Cardiac ventricle fibroblast (primary cell): ENCODE data around the gene KLC3. TPM values are rescaled to one million over a fixed set of nuclear protein-coding genes. Genes with fewer than 3 reads are reported as not detected.

Source experiments
- total RNA-seq: library from RNA; depleted of rRNA; stranded (reverse); fragments of >200 nt; gene quantifications from 2 replicates; pipeline ENCODE4 v1.2.3, GENCODE V29; 2015

KLC3 gene
- not detected in 2 replicates for total RNA-seq

DNA sequence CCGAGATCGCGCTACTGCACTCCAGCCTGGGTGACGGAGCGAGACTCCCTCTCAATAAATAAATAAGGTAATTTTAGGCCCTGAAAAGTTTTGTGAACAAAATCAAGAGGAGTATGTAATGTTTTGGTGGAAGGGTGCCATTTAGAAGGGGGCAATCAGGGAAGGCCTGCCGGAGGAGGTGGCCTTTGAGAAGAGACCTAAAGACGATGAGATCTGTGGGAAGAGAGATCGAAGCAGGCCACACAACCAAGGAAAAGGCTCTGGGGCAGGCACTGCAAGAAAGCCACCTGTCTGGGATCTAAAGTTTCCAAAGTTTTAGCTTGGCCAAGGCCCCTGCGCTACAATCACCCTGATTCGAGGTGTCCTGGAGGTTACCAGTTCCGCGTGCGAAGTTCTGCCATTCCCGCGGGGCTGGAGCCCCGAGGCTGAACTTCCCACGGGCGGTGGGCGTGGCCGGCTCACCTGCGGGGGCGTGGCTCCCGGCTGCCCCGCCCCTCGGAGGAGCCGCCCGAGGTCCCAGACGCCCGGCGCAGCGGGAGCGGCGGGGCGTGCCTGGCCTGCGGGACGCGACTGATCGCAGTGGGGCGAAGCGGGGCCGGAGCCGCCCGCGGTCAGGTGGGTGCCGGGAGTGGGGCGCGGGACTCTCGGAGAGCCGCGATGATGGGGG, at the start of gene KLC3:
KLC3 (plus strand) TSS at position 519 of the 667 bp plus-strand sequence. CDS start 4,792 bp downstream, outside the sequence.

DNA sequence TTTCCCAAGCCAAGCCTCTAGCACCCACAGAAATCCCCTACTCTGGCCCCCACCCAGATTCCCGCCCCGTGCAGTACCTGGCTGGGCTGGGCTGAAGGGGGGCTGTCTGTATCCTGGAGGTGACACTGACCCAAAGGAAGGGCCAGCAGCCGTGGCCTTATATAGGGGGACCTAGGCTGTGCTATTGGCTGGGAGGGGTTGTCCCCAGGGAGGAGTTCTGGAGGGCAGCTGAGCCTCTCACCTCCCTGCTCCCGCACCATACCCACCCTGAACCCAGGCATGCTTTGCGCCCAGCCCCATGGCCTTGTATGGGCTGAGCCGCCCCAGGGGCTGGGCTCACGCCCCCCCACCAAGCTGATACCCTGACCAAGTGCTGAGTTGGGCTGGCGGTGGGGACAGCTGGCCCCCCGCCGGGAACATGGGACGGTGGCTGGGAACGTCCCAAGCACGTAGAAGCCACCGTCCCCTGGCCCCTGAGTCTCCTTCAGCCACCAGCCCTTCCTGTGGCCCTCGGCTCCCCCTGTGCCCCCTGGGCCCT, 17.7 kb upstream of the KLC3 start, which contains the start of gene CKM:
CKM (minus strand) TSS at position 132 of the 538 bp plus-strand sequence. CDS start 3,162 bp downstream, outside the sequence.

DNA sequence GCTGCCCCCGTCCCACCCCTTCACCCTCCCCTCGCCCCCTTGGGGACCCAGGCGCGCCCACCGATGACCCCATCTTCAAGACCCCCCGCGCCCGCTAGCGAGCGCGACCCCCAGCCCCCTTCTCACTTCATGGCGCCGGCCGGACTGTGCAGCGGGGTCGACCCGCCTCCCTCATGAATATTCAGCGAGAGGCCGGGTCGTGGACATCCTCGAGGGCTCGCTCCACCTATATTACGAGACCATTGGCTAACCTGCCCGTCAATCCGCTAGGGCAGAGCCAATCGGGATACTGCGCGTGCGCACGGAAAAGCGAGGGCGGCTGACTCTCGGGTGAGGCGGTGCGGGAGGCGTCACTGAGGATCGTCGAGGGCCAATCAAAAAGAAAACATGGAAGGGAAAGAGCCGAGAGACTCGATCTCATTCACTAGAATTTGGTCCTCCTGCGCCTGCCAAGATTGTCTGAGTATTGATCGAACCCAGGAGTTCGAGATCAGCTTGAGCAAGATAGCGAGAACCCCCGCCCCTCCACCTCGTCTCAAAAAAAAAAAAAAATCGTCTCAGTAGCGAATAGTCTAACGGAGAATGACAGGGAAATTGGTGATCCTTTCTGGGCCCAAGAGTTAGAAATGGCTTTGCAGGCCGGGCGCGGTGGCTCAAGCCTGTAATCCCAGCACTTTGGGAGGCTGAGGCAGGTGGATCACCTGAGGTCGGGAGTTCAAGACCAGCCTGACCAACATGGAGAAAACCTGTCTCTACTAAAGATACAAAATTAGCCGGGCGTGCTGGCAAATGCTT, 30.1 kb downstream of the KLC3 start, which contains the start of gene ERCC2:
ERCC2 (minus strand) TSS at position 164 of the 795 bp plus-strand sequence; CDS start at position 131, 33 bp downstream.

Other genes with a start within 250 kb of the KLC3 start
- 21.3 and 26.5 TPM in 2 replicates for gene PPP1R37, start 247.6 kb upstream of the KLC3 start, total RNA-seq
- gene NKPD1, start 179.8 kb upstream of the KLC3 start, total RNA-seq, result not detected in 2 replicates
- 19.2 and 35.8 TPM in 2 replicates for gene TRAPPC6A, start 162.5 kb upstream of the KLC3 start, total RNA-seq
- 18.3 and 19.5 TPM in 2 replicates for gene BLOC1S3, start 162.0 kb upstream of the KLC3 start, total RNA-seq
- gene EXOC3L2, start 95.3 kb upstream of the KLC3 start, total RNA-seq, result not detected in 2 replicates
- gene MARK4, start 89.5 kb upstream of the KLC3 start, total RNA-seq, result 19.5 and 26.4 TPM in 2 replicates
- not detected in 2 replicates for gene CKM, start 17.9 kb upstream of the KLC3 start, total RNA-seq
- gene ERCC2, start 29.8 kb downstream of the KLC3 start, total RNA-seq, result 12.6 and 19.2 TPM in 2 replicates
- gene PPP1R13L, start 64.3 kb downstream of the KLC3 start, total RNA-seq, result 2.3 and 3.8 TPM in 2 replicates
- gene POLR1G, start 65.9 kb downstream of the KLC3 start, total RNA-seq, result 4.3 and 7.3 TPM in 2 replicates
- 62.0 and 67.8 TPM in 2 replicates for gene ERCC1, start 83.2 kb downstream of the KLC3 start, total RNA-seq
- gene FOSB, start 127.2 kb downstream of the KLC3 start, total RNA-seq, result 41.1 and 43.9 TPM in 2 replicates
- gene RTN2, start 156.3 kb downstream of the KLC3 start, total RNA-seq, result 6.5 and 19.5 TPM in 2 replicates
- gene PPM1N, start 157.7 kb downstream of the KLC3 start, total RNA-seq, result 0.44 and 3.5 TPM in 2 replicates
- 42.5 and 42.9 TPM in 2 replicates for gene VASP, start 166.7 kb downstream of the KLC3 start, total RNA-seq
- gene OPA3, start 244.1 kb downstream of the KLC3 start, total RNA-seq, result 9.1 and 12.1 TPM in 2 replicates